Stomach (tissue), 4 donors: ENCODE measurements around the gene NLGN4X.

Experiments
- EP300 ChIP-seq: sonication (generic); formaldehyde crosslinking; IDR thresholded peaks from one replicate; pipeline ENCODE4 v1.6.1; 2017; ENCODE audit warnings: antibody characterized with exemption
- POLR2A ChIP-seq, 4 donors: fragments of 450-650 bp; IDR thresholded peaks; one replicate each; pipeline ENCODE4 v1.6.1; 2016; ENCODE audit warnings: antibody characterized with exemption in 4 of 4, control low read depth in 2 of 4, mild to moderate bottlenecking in 1 of 4, moderate library complexity in 1 of 4
- POLR2AphosphoS5 ChIP-seq, 3 donors: sonication (generic); formaldehyde crosslinking; IDR thresholded peaks; one replicate each; pipeline ENCODE4 v1.6.1; 2016; ENCODE audit warnings: antibody characterized with exemption in 3 of 3
- TF ChIP-seq, protein P1 (sequence below), 7 experiments: fragments of 450-650 bp in 4 of 7; fragments of 200-600 bp in 3 of 7; sonication (generic) in 3 of 7; IDR thresholded peaks; one replicate each; pipeline ENCODE4 v1.5.1; 2016 to 2019; ENCODE audit warnings: antibody characterized with exemption in 7 of 7, control low read depth in 2 of 7, mild to moderate bottlenecking in 1 of 7

DNA sequence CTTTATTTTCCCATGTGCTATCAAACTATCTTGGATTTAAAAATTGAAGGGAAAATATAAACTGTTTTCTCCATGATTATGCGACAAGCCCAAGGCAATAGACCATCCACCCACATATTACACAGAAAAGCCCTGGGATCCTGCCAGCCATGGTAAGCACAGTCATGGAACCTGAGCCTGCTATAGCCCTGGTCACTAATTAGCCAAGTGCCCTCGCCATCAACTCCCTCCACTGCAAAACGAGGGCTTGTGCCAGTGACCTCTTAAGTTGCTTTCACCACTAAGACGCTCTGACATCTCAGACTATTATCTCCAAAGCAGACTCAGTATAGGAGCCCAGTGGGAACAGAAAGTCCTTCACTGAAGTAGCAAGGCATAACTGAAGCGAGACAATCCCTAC lies 69.2 kb downstream of the NLGN4X start:
- TF ChIP-seq, protein P1, sequence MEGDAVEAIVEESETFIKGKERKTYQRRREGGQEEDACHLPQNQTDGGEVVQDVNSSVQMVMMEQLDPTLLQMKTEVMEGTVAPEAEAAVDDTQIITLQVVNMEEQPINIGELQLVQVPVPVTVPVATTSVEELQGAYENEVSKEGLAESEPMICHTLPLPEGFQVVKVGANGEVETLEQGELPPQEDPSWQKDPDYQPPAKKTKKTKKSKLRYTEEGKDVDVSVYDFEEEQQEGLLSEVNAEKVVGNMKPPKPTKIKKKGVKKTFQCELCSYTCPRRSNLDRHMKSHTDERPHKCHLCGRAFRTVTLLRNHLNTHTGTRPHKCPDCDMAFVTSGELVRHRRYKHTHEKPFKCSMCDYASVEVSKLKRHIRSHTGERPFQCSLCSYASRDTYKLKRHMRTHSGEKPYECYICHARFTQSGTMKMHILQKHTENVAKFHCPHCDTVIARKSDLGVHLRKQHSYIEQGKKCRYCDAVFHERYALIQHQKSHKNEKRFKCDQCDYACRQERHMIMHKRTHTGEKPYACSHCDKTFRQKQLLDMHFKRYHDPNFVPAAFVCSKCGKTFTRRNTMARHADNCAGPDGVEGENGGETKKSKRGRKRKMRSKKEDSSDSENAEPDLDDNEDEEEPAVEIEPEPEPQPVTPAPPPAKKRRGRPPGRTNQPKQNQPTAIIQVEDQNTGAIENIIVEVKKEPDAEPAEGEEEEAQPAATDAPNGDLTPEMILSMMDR (IDR thresholded peaks at IDR 0.05), result no peak
- TF ChIP-seq POLR2A (IDR thresholded peaks at IDR 0.05) (no peak), POLR2AphosphoS5 (IDR thresholded peaks at IDR 0.05) (no peak), EP300 (no peak)
